Liver (tissue), 9 donors: ENCODE results near the gene PNKD. TPM values are rescaled to one million over a fixed set of nuclear protein-coding genes. Genes with fewer than 3 reads are reported as not detected.

ENCODE experiments used
- DNase-seq: peaks from one replicate; pipeline ENCODE4 v3.0.0-alpha.2; 2017; ENCODE audit warnings: low spot score
- H3K27ac ChIP-seq, 2 donors: one replicate each; pipeline ENCODE4 v1.7.0; 2013; ENCODE audit warnings: inconsistent platforms in 2 of 2, low read length in 2 of 2, control low read depth in 1 of 2, low read depth in 1 of 2, mild to moderate bottlenecking in 1 of 2
- H3K27me3 ChIP-seq, 4 donors: one replicate each; pipeline versions ENCODE4 v1.6.1 to v1.7.0; 2013; ENCODE audit warnings: low read length in 3 of 4, inconsistent platforms in 1 of 4, mild to moderate bottlenecking in 1 of 4, moderate library complexity in 1 of 4; ENCODE audit not compliant: control insufficient read depth in 4 of 4, insufficient read depth in 4 of 4
- H3K36me3 ChIP-seq, 4 donors: one replicate each; pipeline versions ENCODE4 v1.6.1 to v1.7.0; 2013; ENCODE audit warnings: low read length in 3 of 4, mild to moderate bottlenecking in 3 of 4, low read depth in 1 of 4, moderate library complexity in 1 of 4; ENCODE audit not compliant: control insufficient read depth in 4 of 4, insufficient read depth in 3 of 4
- H3K4me1 ChIP-seq, 4 donors: one replicate each; pipeline versions ENCODE4 v1.6.1 to v1.7.0; 2013; ENCODE audit warnings: low read length in 3 of 4, mild to moderate bottlenecking in 3 of 4, moderate library complexity in 1 of 4; ENCODE audit not compliant: control insufficient read depth in 4 of 4, insufficient read depth in 4 of 4
- H3K4me3 ChIP-seq, 3 donors: one replicate each; pipeline versions ENCODE4 v1.6.1 to v1.7.0; 2013; ENCODE audit warnings: low read length in 3 of 3, control low read depth in 1 of 3, low read depth in 1 of 3, mild to moderate bottlenecking in 1 of 3
- H3K9ac ChIP-seq, 2 donors: one replicate each; pipeline ENCODE4 v1.7.0; 2013; ENCODE audit warnings: low read length in 2 of 2, mild to moderate bottlenecking in 2 of 2, moderate library complexity in 2 of 2, control low read depth in 1 of 2, low read depth in 1 of 2
- H3K9me3 ChIP-seq, 4 donors: one replicate each; pipeline versions ENCODE4 v1.6.1 to v1.7.0; 2013; ENCODE audit warnings: low read length in 3 of 4; ENCODE audit not compliant: control insufficient read depth in 4 of 4
- ATF3 ChIP-seq: IDR thresholded peaks from 2 replicates; pipeline ENCODE4 v1.6.1; 2016; ENCODE audit warnings: antibody characterized with exemption
- CTCF ChIP-seq: fragments of 150-350 bp; IDR thresholded peaks from 2 replicates; pipeline ENCODE4 v1.5.1; 2017; ENCODE audit warnings: improper control_type of control experiment, low read depth, low read length; ENCODE audit not compliant: missing input control
- EGR1 ChIP-seq, 2 donors: IDR thresholded peaks; 2 replicates each; pipeline ENCODE4 v1.6.1; 2016 to 2018; ENCODE audit warnings: antibody characterized with exemption in 2 of 2, low read depth in 2 of 2
- FOXA1 ChIP-seq: IDR thresholded peaks from 2 replicates; pipeline ENCODE4 v1.6.1; 2016; ENCODE audit warnings: antibody characterized with exemption
- FOXA2 ChIP-seq: IDR thresholded peaks from 2 replicates; pipeline ENCODE4 v1.6.1; 2016; ENCODE audit warnings: antibody characterized with exemption
- GABPA ChIP-seq, 2 donors: IDR thresholded peaks in 1 of 2; conservative IDR thresholded peaks in 1 of 2; 2 replicates each; pipeline ENCODE4 v1.6.1; 2016; ENCODE audit warnings: antibody characterized with exemption in 2 of 2, mild to moderate bottlenecking in 1 of 2, moderate library complexity in 1 of 2
- HNF4A ChIP-seq, 2 donors: conservative IDR thresholded peaks; 2 replicates each; pipeline ENCODE4 v1.6.1; 2016; ENCODE audit warnings: antibody characterized with exemption in 2 of 2, mild to moderate bottlenecking in 2 of 2
- HNF4G ChIP-seq: IDR thresholded peaks from 2 replicates; pipeline ENCODE4 v1.6.1; 2016; ENCODE audit warnings: antibody characterized with exemption
- JUND ChIP-seq, 2 donors: IDR thresholded peaks; 2 replicates each; pipeline ENCODE4 v1.6.1; 2016; ENCODE audit warnings: antibody characterized with exemption in 2 of 2
- MAX ChIP-seq: IDR thresholded peaks from 2 replicates; pipeline ENCODE4 v1.6.1; 2016; ENCODE audit warnings: antibody characterized with exemption
- NR2F2 ChIP-seq: IDR thresholded peaks from 2 replicates; pipeline ENCODE4 v1.6.1; 2016; ENCODE audit warnings: antibody characterized with exemption
- RAD21 ChIP-seq, 2 donors: IDR thresholded peaks; 2 replicates each; pipeline ENCODE4 v1.6.1; 2016; ENCODE audit warnings: antibody characterized with exemption in 2 of 2, mild to moderate bottlenecking in 2 of 2
- RXRA ChIP-seq, 2 donors: IDR thresholded peaks; 2 replicates each; pipeline ENCODE4 v1.6.1; 2017 to 2018; ENCODE audit warnings: antibody characterized with exemption in 2 of 2, mild to moderate bottlenecking in 1 of 2
- SP1 ChIP-seq: IDR thresholded peaks from 2 replicates; pipeline ENCODE4 v1.6.1; 2018; ENCODE audit warnings: antibody characterized with exemption, mild to moderate bottlenecking
- TAF1 ChIP-seq: conservative IDR thresholded peaks from 2 replicates; pipeline ENCODE4 v1.6.1; 2016; ENCODE audit warnings: antibody characterized with exemption, mild to moderate bottlenecking
- YY1 ChIP-seq: IDR thresholded peaks from 2 replicates; pipeline ENCODE4 v1.6.1; 2016; ENCODE audit warnings: antibody characterized with exemption, mild to moderate bottlenecking
- ZBTB33 ChIP-seq: IDR thresholded peaks from 2 replicates; pipeline ENCODE4 v1.6.1; 2016; ENCODE audit warnings: antibody characterized with exemption
- WGBS: extraction: QIAGEN DNeasy Blood & Tissue Kit; methylation state at CpG from one replicate; pipeline ENCODE4 v1.1.7; 2013; 5-methylcytosine and 5-hydroxymethylcytosine counted together
- polyA plus RNA-seq, 2 donors: library from polyadenylated mRNA; stranded (reverse) in 1 of 2; unstranded in 1 of 2; fragments of 200-250 nt in 1 of 2; fragments of >200 nt in 1 of 2; fragmentation: Nextera tagmentation in 1 of 2; extraction: Ambion mirVana in 1 of 2; gene quantifications; one replicate each; pipeline versions ENCODE4 v1.2.1 to v1.2.3, GENCODE V29; 2013 to 2015
- total RNA-seq, 2 donors: library from RNA; depleted of rRNA; stranded (reverse); fragments of >200 nt; gene quantifications; one replicate each; pipeline ENCODE4 v1.2.3, GENCODE V29; 2014
- donor health status: healthy.
- donor health status: healthy.
- donor health status: healthy.
- donor health status: healthy.
- donor health status: healthy.

The PNKD gene
- total and polyA plus RNA-seq, 4 donors, result 28.5 to 161 (median 94.9) TPM

GRCh38 chr2:218221000-218221399, 49.3 kb upstream of the PNKD start:
- WGBS, result 56% methylated on average over 5 of the region's 5 CpGs
- no peak for DNase-seq
- H3K36me3 ChIP-seq, result peaks cover 0 to 4% (median 0%) of the 10 kb centered on the region in 4 donors

GRCh38 chr2:218223046-218223445, 47.3 kb upstream of the PNKD start:
- peaks cover 5 to 21% (median 7%) of the 10 kb centered on the region in 4 donors for H3K4me1 ChIP-seq
- TF ChIP-seq HNF4A (conservative IDR thresholded peaks at IDR 0.05), result no peak
- no peak for TF ChIP-seq MAX
- TF ChIP-seq JUND (IDR thresholded peaks at IDR 0.05), result no peak
- no peak for TF ChIP-seq GABPA (IDR thresholded peaks at IDR 0.05 in 1 of 2, conservative IDR thresholded peaks at IDR 0.05 in 1 of 2)
- TF ChIP-seq HNF4G, result no peak
- TF ChIP-seq NR2F2, result no peak
- peaks cover 0 to 6% (median 3%) of the 10 kb centered on the region in 4 donors for H3K36me3 ChIP-seq
- no peaks in the 10 kb centered on the region for H3K9me3 ChIP-seq
- 74% methylated on average over 5 of the region's 5 CpGs for WGBS
- H3K4me3 ChIP-seq, result no peak overlapping the region
- H3K9ac ChIP-seq, result no peak overlapping the region
- no peak overlapping the region for H3K27ac ChIP-seq
- no peak for DNase-seq
- no peaks in the 10 kb centered on the region for H3K27me3 ChIP-seq

More at GRCh38 chr2:218221000-218221399, 49.3 kb upstream of the PNKD start:
- no peak for TF ChIP-seq ATF3
- TF ChIP-seq EGR1 (IDR thresholded peaks at IDR 0.05; ENCODE audit: low read depth in 2 of 2), result no peak
- no peak for TF ChIP-seq RAD21 (IDR thresholded peaks at IDR 0.05)
- TF ChIP-seq HNF4G, result no peak
- no peak for TF ChIP-seq YY1
- TF ChIP-seq HNF4A (conservative IDR thresholded peaks at IDR 0.05), result no peak
- TF ChIP-seq JUND (IDR thresholded peaks at IDR 0.05), result no peak
- no peak for TF ChIP-seq RXRA (IDR thresholded peaks at IDR 0.05)
- TF ChIP-seq GABPA (IDR thresholded peaks at IDR 0.05 in 1 of 2, conservative IDR thresholded peaks at IDR 0.05 in 1 of 2), result no peak
- TF ChIP-seq TAF1, result no peak
- no peak for TF ChIP-seq CTCF
- TF ChIP-seq MAX, result no peak
- no peak for TF ChIP-seq FOXA1
- TF ChIP-seq SP1, result no peak
- TF ChIP-seq FOXA2, result no peak
- TF ChIP-seq ZBTB33, result no peak
- no peak for TF ChIP-seq NR2F2
- Histone ChIP-seq H3K27me3 (no peaks in the 10 kb centered on the region), H3K9ac (no peak overlapping the region), H3K9me3 (no peaks in the 10 kb centered on the region), H3K27ac (no peak overlapping the region), H3K4me1 (peaks cover 6 to 32% (median 15%) of the 10 kb centered on the region in 4 donors), H3K4me3 (no peak overlapping the region)
